ENCODE measurements around the gene SLC2A6.

DNA sequence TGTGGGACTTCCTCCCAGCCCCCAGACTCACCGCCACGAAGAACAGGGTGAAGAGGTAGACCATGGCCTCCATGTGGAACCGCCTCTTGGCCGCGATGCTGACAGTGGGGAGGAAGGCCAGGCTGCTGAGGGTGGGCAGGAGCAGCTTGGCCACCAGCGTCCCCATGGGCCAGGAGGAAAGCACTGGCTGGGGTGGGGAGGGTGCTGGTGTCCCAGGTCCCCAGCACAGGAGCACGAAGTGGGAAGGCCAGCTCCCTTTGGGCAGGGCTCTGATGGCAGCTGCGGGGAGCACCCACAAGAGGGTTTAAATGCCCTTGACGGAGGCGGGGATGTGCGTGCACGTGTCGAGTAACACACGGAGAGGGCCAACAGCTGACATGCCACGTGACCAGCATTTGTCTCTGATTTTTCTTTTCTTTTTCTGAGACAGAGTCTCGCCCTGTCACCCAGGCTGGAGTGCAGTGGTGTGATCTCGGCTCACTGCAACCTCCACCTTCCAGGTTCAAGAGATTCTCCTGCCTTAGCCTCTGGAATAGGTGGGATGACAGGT is 45.9 kb upstream of the SLC2A6 start, which contains the start of gene MYMK:
- TF ChIP-seq JUND (IDR thresholded peaks at IDR 0.05; ENCODE audit: low read length) (no peak), YY1 (IDR thresholded peaks at IDR 0.05; ENCODE audit: low read depth, low read length) (no peak), EP300 (IDR thresholded peaks at IDR 0.05; ENCODE audit: borderline replicate concordance in 1 of 2, low read depth in 2 of 2, low read length in 2 of 2) (no peak), EZH2 (IDR thresholded peaks at IDR 0.05; ENCODE audit: low read depth, low read length, severe bottlenecking) (no peak), EGR1 (IDR thresholded peaks at IDR 0.05; ENCODE audit: borderline replicate concordance, low read depth, low read length) (no peak)
- TF ChIP-seq, protein P1, sequence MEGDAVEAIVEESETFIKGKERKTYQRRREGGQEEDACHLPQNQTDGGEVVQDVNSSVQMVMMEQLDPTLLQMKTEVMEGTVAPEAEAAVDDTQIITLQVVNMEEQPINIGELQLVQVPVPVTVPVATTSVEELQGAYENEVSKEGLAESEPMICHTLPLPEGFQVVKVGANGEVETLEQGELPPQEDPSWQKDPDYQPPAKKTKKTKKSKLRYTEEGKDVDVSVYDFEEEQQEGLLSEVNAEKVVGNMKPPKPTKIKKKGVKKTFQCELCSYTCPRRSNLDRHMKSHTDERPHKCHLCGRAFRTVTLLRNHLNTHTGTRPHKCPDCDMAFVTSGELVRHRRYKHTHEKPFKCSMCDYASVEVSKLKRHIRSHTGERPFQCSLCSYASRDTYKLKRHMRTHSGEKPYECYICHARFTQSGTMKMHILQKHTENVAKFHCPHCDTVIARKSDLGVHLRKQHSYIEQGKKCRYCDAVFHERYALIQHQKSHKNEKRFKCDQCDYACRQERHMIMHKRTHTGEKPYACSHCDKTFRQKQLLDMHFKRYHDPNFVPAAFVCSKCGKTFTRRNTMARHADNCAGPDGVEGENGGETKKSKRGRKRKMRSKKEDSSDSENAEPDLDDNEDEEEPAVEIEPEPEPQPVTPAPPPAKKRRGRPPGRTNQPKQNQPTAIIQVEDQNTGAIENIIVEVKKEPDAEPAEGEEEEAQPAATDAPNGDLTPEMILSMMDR (IDR thresholded peaks at IDR 0.05; ENCODE audit: control extremely low read depth in 1 of 3, insufficient read depth in 1 of 3, low read depth in 1 of 3, low read length in 3 of 3): no peak
